Hindlimb muscle (tissue), 1 donor: ENCODE results near the gene LCN10. TPM values are rescaled to one million over a fixed set of nuclear protein-coding genes. Genes with fewer than 3 reads are reported as not detected.

Experiments
- polyA plus RNA-seq: library from polyadenylated mRNA; unstranded; fragments of 120-200 nt; gene quantifications from one replicate; pipeline ENCODE4 v1.2.1, GENCODE V29; 2013; ENCODE audit not compliant: insufficient read length

The LCN10 gene
- polyA plus RNA-seq, 1 donor: 5.6 TPM

Other genes starting within 250 kb of the LCN10 start
- gene NOTCH1, start 196.9 kb downstream of the LCN10 start, polyA plus RNA-seq: 38.6 TPM
- 90.8 TPM for gene EGFL7, start 80.0 kb downstream of the LCN10 start, polyA plus RNA-seq
- 19.1 TPM for gene AGPAT2, start 55.5 kb downstream of the LCN10 start, polyA plus RNA-seq
- 20.4 TPM for gene DIPK1B, start 30.4 kb downstream of the LCN10 start, polyA plus RNA-seq
- gene LCN6, start 5.6 kb upstream of the LCN10 start, polyA plus RNA-seq: not detected
- 7.1 TPM for gene LCN8, start 15.3 kb upstream of the LCN10 start, polyA plus RNA-seq
- gene LCN15, start 21.6 kb upstream of the LCN10 start, polyA plus RNA-seq: 0.62 TPM
- 35.7 TPM for gene TMEM141, start 48.4 kb upstream of the LCN10 start, polyA plus RNA-seq
- 3.0 TPM for gene CCDC183, start 53.4 kb upstream of the LCN10 start, polyA plus RNA-seq
- gene RABL6, start 65.0 kb upstream of the LCN10 start, polyA plus RNA-seq: 62.6 TPM
- gene AJM1, start 99.5 kb upstream of the LCN10 start, polyA plus RNA-seq: 2.8 TPM
- gene PHPT1, start 106.5 kb upstream of the LCN10 start, polyA plus RNA-seq: 109 TPM
- 5.9 TPM for gene MAMDC4, start 109.4 kb upstream of the LCN10 start, polyA plus RNA-seq
- gene EDF1, start 123.4 kb upstream of the LCN10 start, polyA plus RNA-seq: 336 TPM
- gene TRAF2, start 143.6 kb upstream of the LCN10 start, polyA plus RNA-seq: 13.7 TPM
- gene FBXW5, start 201.8 kb upstream of the LCN10 start, polyA plus RNA-seq: 45.6 TPM
- 0.90 TPM for gene C8G, start 202.3 kb upstream of the LCN10 start, polyA plus RNA-seq
- gene LCN12, start 209.3 kb upstream of the LCN10 start, polyA plus RNA-seq: 0.67 TPM
- 24.2 TPM for gene PTGDS, start 234.6 kb upstream of the LCN10 start, polyA plus RNA-seq
- 0.85 TPM for gene LCNL1, start 240.1 kb upstream of the LCN10 start, polyA plus RNA-seq
- gene PAXX, start 249.5 kb upstream of the LCN10 start, polyA plus RNA-seq: 23.9 TPM